C4-2B (cell line): ENCODE data around the gene PQBP1.

Source experiments
- CTCF ChIP-seq: fragments of 450-650 bp; conservative IDR thresholded peaks from 2 replicates; pipeline ENCODE4 v1.5.1; 2017; ENCODE audit warnings: mild to moderate bottlenecking
- ZFX ChIP-seq: fragments of 450-650 bp; IDR thresholded peaks from 2 replicates; pipeline ENCODE4 v1.6.1; 2017

DNA sequence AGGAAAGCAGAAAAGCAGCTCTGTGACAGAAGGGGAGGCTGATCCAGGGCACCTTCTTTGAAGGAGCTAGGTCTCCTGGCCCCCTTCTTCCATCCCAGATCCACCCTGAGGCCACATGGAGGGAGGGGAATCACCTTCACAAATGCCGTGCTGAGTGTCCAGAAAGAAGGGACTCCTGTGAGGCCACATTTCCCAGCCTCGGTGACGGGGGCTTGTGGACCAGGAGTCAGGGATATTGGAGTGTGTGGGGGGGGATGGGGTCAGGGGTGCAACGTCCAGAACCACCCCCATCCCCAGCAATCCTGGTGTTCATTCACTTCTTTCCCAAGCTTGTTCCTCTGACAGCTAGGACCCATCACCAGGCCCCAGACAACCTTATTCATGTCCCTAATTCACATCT, 4.8 kb upstream of the PQBP1 start:
- no peak for TF ChIP-seq CTCF
- no peak for TF ChIP-seq ZFX
